HUES6 (cell line): ENCODE data around the gene PRR22.
"Not testable (repeated sequence)": the region's sequence is repeated elsewhere in the genome, so short reads cannot be mapped to it uniquely, and the experiment has no call there.

Experiments
- H3K27ac ChIP-seq: 2 replicates; pipeline ENCODE4 v1.7.0; 2013; ENCODE audit warnings: low read depth, mild to moderate bottlenecking, low read length, inconsistent platforms
- H3K27me3 ChIP-seq: 2 replicates; pipeline ENCODE4 v1.6.1; 2013; ENCODE audit warnings: low read length; ENCODE audit not compliant: control insufficient read depth, insufficient read depth
- H3K36me3 ChIP-seq: 2 replicates; pipeline ENCODE4 v1.6.1; 2013; ENCODE audit warnings: low read length; ENCODE audit not compliant: control insufficient read depth, insufficient read depth
- H3K4me1 ChIP-seq: 2 replicates; pipeline ENCODE4 v1.6.1; 2013; ENCODE audit warnings: low read length; ENCODE audit not compliant: control insufficient read depth, insufficient read depth
- H3K4me3 ChIP-seq: 2 replicates; pipeline ENCODE4 v1.5.1; 2013; ENCODE audit warnings: low read depth, low read length
- H3K9ac ChIP-seq: one replicate; pipeline ENCODE4 v1.6.1; 2013; ENCODE audit warnings: mild to moderate bottlenecking, low read length
- H3K9me3 ChIP-seq: 2 replicates; pipeline ENCODE4 v1.6.1; 2013; ENCODE audit warnings: low read depth, low read length; ENCODE audit not compliant: control insufficient read depth, insufficient read depth

PRR22 gene

DNA sequence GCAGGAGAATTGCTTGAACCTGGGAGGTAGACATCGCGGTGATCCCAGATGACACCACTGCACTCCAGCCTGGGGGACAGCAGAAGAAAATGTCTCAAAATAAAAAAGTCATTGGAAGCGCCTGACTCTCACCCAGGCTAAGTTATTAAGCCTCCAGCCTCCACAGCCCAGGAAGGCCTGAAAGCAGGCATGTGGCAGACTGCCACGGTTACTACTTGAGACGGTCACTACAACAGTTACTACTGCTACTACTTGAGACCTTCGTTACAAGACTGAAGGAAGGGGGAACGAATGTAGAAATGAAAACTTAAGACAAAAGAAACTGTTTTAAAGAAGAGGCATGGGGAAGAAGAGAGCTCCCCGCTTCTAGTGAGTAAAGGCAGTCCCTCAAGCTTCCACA lies 9.6 kb downstream of the PRR22 start:
- Histone ChIP-seq H3K4me1 (no peaks in the 10 kb centered on the region), H3K4me3 (no peak overlapping the region), H3K27ac (no peak overlapping the region), H3K9me3 (peaks cover 2% of the 10 kb centered on the region; the same call in 1 of the 2 replicates), H3K36me3 (no peaks in the 10 kb centered on the region), H3K9ac (no peak overlapping the region), H3K27me3 (no peaks in the 10 kb centered on the region)

- H3K27me3 ChIP-seq: no peaks in the 10 kb centered on the region
- no peaks in the 10 kb centered on the region for H3K4me1 ChIP-seq
- peaks cover 2% of the 10 kb centered on the region; the same call in 1 of the 2 replicates for H3K9me3 ChIP-seq
- no peaks in the 10 kb centered on the region for H3K36me3 ChIP-seq
- H3K9ac ChIP-seq: no peak overlapping the region
- H3K27ac ChIP-seq: no peak overlapping the region
- H3K4me3 ChIP-seq: no peak overlapping the region
Measured at GRCh38 chr19:5773276-5773675, 11.3 kb downstream of the PRR22 start.

DNA sequence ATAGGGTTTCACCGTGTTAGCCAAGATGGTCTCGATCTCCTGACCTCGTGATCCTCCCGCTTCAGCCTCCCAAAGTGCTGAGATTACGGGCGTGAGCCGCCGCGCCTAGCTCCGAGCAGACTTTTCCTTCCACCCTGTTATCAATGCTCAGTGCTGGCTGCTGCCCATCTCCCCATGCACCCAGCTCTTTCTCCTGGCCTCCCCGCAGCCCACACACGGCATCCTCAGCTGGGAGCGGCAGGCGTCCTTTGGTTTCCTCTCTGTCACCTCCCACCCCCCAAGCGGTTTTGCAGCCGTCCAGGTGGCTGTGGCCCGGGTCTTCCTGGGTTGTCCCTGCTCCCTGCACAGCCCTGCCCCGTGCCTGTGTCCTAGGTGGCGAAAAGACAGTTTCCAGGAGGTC lies 12.1 kb downstream of the PRR22 start:
- Histone ChIP-seq H3K4me3 (no peak overlapping the region), H3K9ac (no peak overlapping the region), H3K4me1 (no peaks in the 10 kb centered on the region), H3K36me3 (no peaks in the 10 kb centered on the region), H3K9me3 (peaks cover 2% of the 10 kb centered on the region; the same call in 1 of the 2 replicates), H3K27me3 (no peaks in the 10 kb centered on the region), H3K27ac (no peak overlapping the region)

DNA sequence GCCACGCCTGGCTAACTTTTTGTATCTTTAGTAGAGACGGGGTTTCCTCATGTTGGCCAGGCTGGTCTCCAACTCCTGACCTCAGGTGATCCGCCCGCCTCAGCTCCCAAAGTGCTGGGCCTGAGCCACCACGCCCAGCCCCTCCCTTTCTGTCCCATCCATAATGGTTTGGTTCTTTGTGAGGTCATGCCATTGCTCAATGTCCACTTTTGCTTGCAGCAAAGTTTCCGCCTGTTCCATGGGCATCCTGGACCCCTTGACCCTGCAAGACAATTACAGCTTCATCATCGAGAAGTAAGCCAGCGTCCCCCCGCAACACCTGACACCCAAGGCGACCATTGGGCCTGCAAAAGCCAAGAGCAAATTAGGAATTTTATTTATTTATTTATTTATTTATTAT lies 16.6 kb downstream of the PRR22 start:
- Histone ChIP-seq H3K36me3 (no peaks in the 10 kb centered on the region), H3K4me1 (no peaks in the 10 kb centered on the region), H3K9ac (no peak overlapping the region), H3K4me3 (no peak overlapping the region), H3K27me3 (no peaks in the 10 kb centered on the region), H3K9me3 (no peaks in the 10 kb centered on the region), H3K27ac (no peak overlapping the region)

DNA sequence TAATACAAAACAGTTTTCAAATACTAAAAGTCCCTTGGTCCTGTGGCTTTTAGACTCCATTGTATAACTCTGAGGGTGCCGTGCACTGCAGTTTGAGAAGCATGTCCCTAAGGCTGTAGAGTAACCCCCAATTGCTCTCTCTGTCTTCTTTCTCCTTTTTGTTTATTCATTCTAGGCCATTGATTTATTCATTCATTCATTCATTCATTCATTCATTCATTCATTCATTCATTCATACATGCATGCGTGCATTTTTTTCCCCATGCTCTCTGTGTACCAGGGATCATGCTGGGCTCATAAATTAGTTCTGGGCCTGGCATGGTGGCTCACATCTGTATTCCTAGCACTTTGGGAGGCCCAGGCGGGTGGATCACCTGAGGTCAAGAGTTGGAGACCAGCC lies 19.3 kb downstream of the PRR22 start:
- no peaks in the 10 kb centered on the region for H3K4me1 ChIP-seq
- H3K9me3 ChIP-seq: no peaks in the 10 kb centered on the region
- no peaks in the 10 kb centered on the region for H3K36me3 ChIP-seq
- H3K27me3 ChIP-seq: no peaks in the 10 kb centered on the region
- no peak overlapping the region for H3K9ac ChIP-seq
- no peak overlapping the region for H3K4me3 ChIP-seq
- no peak overlapping the region for H3K27ac ChIP-seq

DNA sequence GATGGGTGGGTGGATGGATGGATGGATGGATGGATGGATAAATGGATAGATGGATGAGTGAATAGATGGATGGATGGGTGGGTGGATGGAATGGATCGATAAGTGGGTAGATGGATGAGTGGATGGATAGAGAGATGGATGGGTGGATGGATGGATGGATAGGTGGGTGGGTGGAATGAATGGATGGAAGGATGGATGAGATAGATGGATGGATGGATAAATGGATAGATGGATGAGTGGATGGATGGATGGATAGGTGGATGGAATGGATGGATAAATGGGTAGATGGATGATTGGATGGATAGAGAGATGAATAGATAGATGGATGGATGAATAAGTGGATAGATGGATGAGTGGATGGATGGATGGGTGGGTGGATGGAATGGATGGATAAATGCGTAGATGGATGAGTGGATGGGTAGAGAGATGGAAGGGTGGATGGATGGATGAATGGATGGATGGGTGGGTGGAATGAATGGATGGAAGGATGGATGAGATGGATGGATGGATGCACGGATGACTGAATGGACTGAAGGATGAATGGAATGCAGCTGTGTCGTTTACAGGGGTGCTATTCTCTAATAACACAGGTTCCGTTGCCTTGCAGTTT lies 21.8 kb downstream of the PRR22 start:
- Histone ChIP-seq H3K4me1 (no peaks in the 10 kb centered on the region), H3K9me3 (no peaks in the 10 kb centered on the region), H3K4me3 (no peak overlapping the region), H3K36me3 (no peaks in the 10 kb centered on the region), H3K27ac (no peak overlapping the region), H3K9ac (no peak overlapping the region), H3K27me3 (no peaks in the 10 kb centered on the region)

DNA sequence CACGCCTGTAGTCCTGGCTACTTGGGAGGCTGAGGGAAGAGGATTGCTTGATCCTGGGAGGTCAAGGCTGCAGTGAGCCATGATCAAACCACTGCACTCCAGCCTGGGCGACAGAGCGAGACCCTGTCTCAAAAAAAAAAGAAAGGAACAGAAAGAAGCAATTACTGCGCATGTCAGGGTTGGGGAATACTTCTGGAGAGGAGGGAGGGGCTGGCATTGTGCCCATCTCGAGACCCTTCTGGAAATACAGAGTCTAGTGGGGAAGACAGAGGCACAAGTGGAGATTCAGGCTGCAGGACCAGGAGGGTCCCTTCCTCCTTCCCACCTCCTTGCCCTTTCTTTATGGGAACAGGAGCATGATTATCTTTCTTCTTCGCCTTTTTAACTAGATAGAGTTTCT lies 30.8 kb downstream of the PRR22 start:
- no peaks in the 10 kb centered on the region for H3K9me3 ChIP-seq
- no peak overlapping the region for H3K9ac ChIP-seq
- no peak overlapping the region for H3K4me3 ChIP-seq
- H3K36me3 ChIP-seq: no peaks in the 10 kb centered on the region
- no peaks in the 10 kb centered on the region for H3K27me3 ChIP-seq
- no peak overlapping the region for H3K27ac ChIP-seq
- no peaks in the 10 kb centered on the region for H3K4me1 ChIP-seq

- Histone ChIP-seq H3K9ac (no peak overlapping the region), H3K4me1 (no peaks in the 10 kb centered on the region), H3K9me3 (no peaks in the 10 kb centered on the region), H3K27me3 (no peaks in the 10 kb centered on the region), H3K4me3 (no peak overlapping the region), H3K36me3 (no peaks in the 10 kb centered on the region), H3K27ac (no peak overlapping the region)
Measured at GRCh38 chr19:5751709-5752108, 32.8 kb downstream of the PRR22 start.

DNA sequence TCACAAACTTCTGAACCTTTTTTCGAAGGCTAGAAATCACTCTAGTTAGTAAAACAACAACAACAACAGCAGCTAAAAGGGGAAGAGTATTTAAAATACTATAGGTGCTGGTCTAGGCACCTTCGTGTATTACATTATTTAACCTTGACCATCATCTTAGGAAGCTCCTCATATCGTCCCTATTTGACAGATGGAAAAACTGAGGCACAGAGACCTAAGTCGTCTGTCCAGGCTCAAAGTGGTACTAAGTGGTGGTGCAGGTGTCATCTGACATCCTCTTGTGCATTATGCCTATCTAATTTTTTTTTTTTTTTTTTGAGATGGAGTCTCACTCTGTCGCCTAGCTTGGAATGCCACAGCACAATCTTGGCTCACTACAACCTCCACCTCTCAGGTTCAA lies 35.0 kb downstream of the PRR22 start:
- no peak overlapping the region for H3K27ac ChIP-seq

GRCh38 chr19:5748920-5749319 lies 35.6 kb downstream of the PRR22 start:
- H3K4me1 ChIP-seq, H3K4me3 ChIP-seq, H3K36me3 ChIP-seq, H3K9me3 ChIP-seq, H3K27ac ChIP-seq, H3K9ac ChIP-seq, H3K27me3 ChIP-seq: not testable (repeated sequence)

More for the DNA sequence above, 35.0 kb downstream of the PRR22 start:
- H3K4me3 ChIP-seq: no peak overlapping the region
- no peaks in the 10 kb centered on the region for H3K9me3 ChIP-seq
- no peak overlapping the region for H3K9ac ChIP-seq
- no peaks in the 10 kb centered on the region for H3K36me3 ChIP-seq
- no peaks in the 10 kb centered on the region for H3K27me3 ChIP-seq
- no peaks in the 10 kb centered on the region for H3K4me1 ChIP-seq

- not testable (repeated sequence) for H3K27me3 ChIP-seq, H3K9me3 ChIP-seq, H3K36me3 ChIP-seq, H3K4me3 ChIP-seq, H3K9ac ChIP-seq, H3K4me1 ChIP-seq, H3K27ac ChIP-seq
Measured at GRCh38 chr19:5744999-5745398, 39.5 kb downstream of the PRR22 start.

- Histone ChIP-seq H3K36me3 (no peaks in the 10 kb centered on the region), H3K4me3 (no peak overlapping the region), H3K27ac (no peak overlapping the region), H3K9ac (no peak overlapping the region), H3K27me3 (no peaks in the 10 kb centered on the region), H3K4me1 (no peaks in the 10 kb centered on the region), H3K9me3 (no peaks in the 10 kb centered on the region)
Measured at GRCh38 chr19:5743630-5744029, 40.9 kb downstream of the PRR22 start.
